Heart left ventricle (tissue), 13 donors: ENCODE measurements around the gene MAST3.

ENCODE experiments used
- CTCF ChIP-seq, 12 donors: fragments of 200-600 bp; sonication (generic) in 4 of 12; IDR thresholded peaks; one replicate each; pipeline versions ENCODE4 v1.5.0 to v1.8.0; 2018 to 2022; ENCODE audit warnings: antibody characterized with exemption in 12 of 12, mild to moderate bottlenecking in 5 of 12
- POLR2A ChIP-seq, 2 donors: fragments of 450-650 bp; IDR thresholded peaks; one replicate each; pipeline ENCODE4 v1.6.1; 2017; ENCODE audit warnings: antibody characterized with exemption in 2 of 2, mild to moderate bottlenecking in 2 of 2, moderate library complexity in 2 of 2
- donor health status: ischemic (EF 13 %, LVEDD 7.1; RV severe dilation, severe dysfunction).
- donor health status: DM: no; HTN: yes; CAD: no.
- donor health status: DM: no; HTN: no; CAD: no.
- donor health status: ischemic (EF 25% LVEDD 6.9; RV normal size, moderate dysfunction).
- donor health status: ischemic (EF 25% LVEDD 5.7; RV mildly dilated, moderate dysfunction).
- donor health status: ischemic (EF 35%, LVEDD 5.7; RV mildly dilated, moderate dysfunction).
- donor health status: nonischemic (EF 11% LVEDD 7.7; RV severe dilation, severe dysfunction).
- donor health status: DM: yes; HTN: yes; CAD: no.
- donor health status: PGD.
- donor health status: ischemic (EF 29% LVEDD 5.4; RV normal size, mild dysfunction).
- donor health status: nonischemic (EF 23%, LVEDD 6.1; RV moderate dilation, normal function).

- no peak for TF ChIP-seq CTCF (IDR thresholded peaks at IDR 0.05)
- no peak for TF ChIP-seq POLR2A (IDR thresholded peaks at IDR 0.05)
Measured at GRCh38 chr19:18053576-18054219, 43.9 kb upstream of the MAST3 start.
